ENCODE measurements around the gene FLRT2.

The FLRT2 gene

GRCh38 chr14:85529803-85530574 lies at the start of gene FLRT2:
Gene FLRT2 (plus strand): TSS chr14:85530144. CDS start chr14:85621515, 91,371 bp downstream.
- DNase-seq = no peak

- DNase-seq = no peak
Observed at GRCh38 chr14:85481471-85481870, 48.5 kb upstream of the FLRT2 start.

DNA sequence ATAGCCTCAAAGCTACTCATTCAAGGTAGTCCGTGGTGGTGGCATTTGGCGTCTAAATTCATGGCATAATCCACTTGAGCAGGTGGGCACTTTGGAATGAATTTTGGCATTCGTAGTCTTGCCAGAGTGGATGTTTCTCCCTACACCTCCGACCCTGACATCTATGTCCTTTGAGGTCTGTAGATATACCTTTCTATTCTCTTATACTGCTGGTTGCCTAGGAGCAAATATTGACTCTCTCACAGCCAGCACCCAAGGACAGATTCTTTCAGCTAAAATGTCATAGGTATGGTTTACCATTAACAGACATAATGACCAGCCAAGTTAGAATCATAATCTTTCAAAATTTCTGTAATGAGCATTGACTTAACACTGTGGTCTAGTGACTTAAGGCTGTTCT lies 47.4 kb upstream of the FLRT2 start:
- no peak for DNase-seq

GRCh38 chr14:85483037-85483436 lies 46.9 kb upstream of the FLRT2 start:
- no peak for DNase-seq

- DNase-seq = no peak
Observed at GRCh38 chr14:85483652-85484051, 46.3 kb upstream of the FLRT2 start.

- DNase-seq = no peak
Observed at GRCh38 chr14:85487215-85487614, 42.7 kb upstream of the FLRT2 start.

GRCh38 chr14:85501751-85502150 lies 28.2 kb upstream of the FLRT2 start:
- DNase-seq = no peak

GRCh38 chr14:85508863-85509262 lies 21.1 kb upstream of the FLRT2 start:
- DNase-seq = no peak

DNA sequence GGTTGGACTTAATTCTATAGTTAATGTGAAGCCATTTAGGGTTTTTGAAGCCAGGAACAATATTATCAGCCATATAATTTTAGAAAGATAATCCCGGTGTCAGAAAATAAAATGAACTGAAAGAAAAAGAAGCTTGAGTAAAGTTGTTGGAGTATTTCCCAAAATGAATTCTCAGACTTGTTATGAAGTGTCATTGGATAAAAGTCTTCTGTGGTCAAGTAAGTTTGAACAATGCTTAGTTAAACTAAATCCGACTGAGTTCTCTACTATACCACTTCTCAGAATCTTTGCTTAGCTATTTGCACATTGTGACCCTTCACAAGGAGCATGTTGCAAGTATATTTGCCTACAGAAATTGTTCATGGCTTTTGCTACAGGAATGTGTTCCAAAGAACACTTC lies 17.5 kb upstream of the FLRT2 start:
- DNase-seq = no peak

DNA sequence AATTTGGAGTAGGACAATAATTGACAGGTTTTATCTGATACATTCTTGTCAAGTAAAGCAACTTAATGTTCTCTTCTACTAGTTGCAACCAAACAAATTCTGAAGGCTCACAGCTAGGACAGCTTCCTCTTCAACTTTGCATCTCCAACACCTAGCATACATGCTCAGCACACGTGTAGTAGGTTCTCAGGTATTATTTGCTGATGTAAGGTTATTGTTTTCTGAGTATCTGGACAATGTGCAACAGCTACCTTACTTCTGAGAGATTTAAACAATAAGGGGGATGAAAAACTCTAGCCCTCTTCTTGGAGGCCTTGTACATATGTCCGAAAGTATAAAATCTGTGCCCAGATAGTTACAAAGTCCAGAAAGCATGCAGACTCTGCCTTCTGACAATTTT lies 15.5 kb upstream of the FLRT2 start:
- DNase-seq = no peak

DNA sequence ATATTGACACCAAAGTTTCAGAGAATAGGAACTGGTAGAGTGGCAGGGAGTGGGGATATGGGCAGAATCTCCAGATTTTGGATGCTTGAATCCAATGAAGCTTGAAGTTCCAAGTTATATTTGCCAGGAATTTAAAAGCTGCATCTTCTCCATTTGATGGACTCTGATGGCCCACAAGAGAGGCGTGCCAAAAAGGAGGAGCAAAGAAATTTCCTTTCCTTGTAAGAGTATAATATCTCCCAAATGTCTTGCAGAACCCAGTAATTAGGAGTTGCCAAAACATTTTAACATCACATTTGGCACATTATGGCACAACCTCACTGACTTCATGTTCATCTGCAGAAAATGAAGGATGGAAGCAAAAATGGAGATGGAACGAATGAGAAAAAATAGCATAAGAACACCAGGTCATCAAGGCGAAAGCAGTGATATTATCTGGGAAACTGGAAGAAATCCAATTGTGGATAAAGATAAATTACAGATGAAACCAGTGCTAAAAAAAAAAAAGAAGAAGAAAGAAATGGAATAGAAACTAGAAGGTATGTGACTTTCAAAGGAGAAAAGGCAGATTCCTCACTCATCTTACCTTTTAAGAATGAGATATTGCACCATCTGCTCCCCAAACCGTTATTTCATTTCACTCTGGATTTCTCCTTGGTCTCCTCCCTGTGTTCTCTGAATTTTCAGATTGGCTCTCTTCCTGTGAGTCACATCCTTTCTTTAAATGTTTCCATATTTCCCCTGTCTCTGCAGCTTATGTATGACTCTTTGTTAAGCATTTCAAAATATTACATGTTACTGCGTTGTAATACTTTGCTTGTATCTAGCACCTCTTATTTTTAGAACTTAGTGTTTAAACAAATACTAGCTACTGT lies 13.5 kb upstream of the FLRT2 start:
- DNase-seq = no peak

DNA sequence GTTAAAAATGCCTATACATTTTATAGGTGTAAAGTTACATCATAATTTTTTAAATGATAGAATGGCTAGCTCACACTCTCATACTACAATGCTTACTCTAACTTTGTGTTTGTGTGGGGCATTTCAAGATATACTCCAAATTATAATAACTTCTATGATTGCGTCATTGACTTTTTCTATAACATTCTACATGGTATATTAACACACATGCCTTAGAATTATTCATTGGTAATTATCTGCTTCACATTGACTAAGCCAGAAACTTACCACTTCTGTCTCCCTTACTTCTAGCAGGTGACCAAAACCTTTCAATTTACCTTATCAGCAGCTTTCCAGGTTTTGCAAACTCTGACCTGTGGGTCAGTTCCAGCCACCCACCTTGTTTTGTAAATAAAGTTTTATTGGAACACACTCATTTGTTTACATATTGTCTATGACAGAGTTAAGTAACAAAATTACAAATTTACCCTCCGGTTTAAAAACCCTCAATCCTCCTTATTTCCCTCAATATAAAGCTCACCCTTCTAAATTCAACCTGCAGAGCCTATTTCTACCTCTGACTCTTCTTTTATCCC lies 12.7 kb upstream of the FLRT2 start:
- DNase-seq = no peak

DNA sequence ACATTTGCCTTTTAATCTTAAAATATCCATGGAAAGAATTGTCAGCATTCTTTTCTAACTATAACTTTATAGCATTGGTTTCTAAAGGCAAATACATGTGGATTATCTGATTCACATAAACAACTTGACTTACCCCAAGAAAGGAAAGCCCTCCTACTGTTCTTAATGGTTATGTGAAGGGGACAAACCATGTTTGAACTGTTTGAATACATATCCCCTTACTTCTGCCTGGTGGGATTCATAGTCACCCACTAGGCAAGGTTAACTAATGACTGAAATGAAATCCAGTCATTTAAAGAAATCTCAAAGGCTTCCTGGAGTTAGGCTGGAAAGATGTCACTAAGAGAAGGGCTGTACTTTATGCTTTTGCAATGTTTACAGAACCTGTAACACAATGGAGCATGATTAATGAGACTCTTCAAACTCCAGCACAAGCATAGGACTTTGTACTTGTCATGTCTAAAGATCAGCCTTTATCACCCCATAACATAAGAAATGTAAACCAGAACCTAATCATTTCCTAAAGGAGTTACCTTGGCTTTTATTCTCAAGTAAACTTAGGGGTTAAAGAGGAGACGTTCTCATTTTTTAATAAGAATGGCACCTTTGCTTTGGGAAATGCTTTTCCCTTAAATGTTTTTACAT lies 10.2 kb upstream of the FLRT2 start:
- no peak for DNase-seq

DNA sequence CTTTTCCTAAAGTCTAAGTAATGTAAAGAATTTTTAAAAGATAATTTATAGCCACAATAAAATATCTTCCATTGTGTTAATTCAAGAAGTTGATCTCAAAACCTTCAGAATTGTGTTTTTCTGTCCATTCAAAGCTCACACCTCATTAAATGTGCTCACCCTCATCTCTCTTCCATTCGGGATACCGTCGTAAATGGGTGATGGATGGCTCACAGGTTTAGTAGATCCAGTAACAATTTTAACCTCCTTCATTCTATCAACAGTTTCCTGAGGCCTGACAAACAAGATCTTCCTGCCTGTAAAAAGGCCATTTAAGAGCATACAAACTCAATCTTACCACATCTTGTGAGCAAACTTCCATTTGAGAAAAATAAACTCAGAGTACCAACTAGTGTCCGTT lies 9.4 kb upstream of the FLRT2 start:
- DNase-seq = no peak

DNA sequence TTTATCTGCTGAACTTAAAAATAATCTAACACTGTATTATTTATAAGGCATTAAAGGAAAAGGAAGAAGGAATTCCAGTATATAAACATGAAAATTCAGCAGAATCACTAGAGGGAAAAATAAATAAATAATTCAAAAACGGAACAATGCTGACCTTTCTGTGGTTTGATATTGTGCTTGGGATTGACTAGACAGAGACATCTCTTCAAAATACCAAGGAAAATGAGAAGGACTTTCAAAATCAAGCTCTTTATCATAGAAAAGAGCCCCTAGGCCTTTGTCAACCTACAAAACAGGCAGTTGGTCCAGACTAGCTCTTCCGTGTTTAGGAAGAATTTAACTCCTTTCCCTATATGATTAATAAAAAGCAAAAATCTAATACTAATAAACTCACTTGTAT lies 6.3 kb upstream of the FLRT2 start:
- no peak for DNase-seq

DNA sequence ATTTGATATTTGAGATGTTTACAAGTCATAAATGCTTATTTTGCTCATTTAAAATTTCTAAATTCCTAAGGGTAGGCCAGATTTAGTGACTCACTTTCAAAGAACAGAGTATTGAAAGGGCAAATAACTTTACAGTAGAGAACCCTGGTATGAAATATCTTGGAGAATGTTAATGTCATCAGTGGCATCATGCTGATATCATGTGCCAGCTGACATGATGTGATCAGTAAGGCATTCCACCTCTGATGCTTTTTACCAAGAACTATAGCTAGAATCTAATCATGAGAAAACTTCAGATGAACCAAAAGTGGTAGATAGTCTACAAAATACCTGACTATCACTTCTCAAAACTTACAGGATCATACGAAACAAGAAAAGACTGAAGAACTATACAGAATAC lies 2.9 kb upstream of the FLRT2 start:
- DNase-seq = no peak

DNA sequence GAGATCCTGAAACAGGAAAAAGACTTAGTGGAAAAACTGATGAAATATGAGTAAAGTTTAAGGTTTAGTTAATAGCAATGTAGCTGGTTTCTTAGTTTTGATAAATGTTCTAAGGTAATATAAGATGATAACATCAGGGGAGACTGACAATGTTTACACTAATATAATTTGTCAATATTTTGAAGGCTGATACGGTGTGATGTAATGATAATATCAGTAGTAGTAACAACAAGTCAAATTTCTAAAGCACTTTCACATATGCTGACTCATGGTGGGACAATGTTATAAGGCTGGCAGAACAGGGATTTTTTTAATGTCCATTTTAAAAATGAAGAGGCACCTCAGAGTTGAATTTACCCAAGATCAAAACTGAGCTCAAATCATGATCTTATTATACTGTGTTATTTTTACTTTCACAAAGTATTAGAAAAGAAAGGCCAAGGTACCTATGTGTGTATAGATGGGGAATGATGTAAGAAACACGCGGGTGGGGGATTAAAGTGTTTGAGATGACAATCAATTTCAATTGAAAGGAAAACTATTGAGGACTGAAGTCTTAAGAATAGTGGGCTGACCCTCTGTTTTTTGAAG lies 2.4 kb upstream of the FLRT2 start:
- no peak for DNase-seq

- no peak for DNase-seq
Observed at GRCh38 chr14:85528080-85528896, 1.7 kb upstream of the FLRT2 start.

DNA sequence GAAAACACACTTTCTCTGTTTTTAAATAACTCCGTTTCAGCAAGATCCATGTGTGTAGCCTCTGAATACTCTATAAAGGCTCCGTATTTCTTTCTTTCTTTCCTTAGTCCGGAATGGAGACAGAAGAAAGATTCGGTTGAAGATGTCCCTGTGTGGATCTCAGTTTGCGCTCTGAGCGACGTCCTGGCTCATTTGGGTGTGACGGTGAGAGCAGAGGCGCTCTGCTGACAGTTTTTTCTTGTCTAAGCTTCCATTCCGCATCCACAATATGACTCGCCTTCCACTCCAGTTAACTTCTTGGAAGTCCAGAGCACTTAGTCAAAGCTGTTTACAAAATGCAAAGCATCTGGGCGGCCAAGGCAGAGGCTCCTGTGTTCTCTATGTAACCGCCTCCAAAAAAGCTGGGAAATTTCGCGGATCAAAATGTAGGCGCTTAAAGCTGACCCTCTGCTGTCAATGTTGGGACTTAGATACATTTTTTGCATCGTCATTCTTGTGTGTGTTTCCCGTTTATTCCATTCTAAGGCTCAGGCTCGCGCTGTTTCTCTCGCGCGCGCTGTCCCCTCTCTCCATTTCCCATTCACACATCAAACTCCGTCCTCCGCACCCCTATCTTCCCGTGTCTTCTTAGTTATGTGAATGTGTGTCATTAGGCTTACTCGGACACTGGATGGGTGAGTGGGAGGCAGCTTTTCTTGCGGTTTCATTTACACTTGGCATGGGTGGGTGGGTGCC lies 880 bp upstream of the FLRT2 start:
- DNase-seq = no peak

GRCh38 chr14:85530626-85531025 lies 682 bp downstream of the FLRT2 start:
- DNase-seq = no peak

GRCh38 chr14:85531141-85531586 lies 1.2 kb downstream of the FLRT2 start:
- no peak for DNase-seq
